ENCODE measurements around the gene PDE10A. TPM values are rescaled to one million over a fixed set of nuclear protein-coding genes. Genes with fewer than 3 reads are reported as not detected.

The PDE10A gene
- total RNA-seq, 1 experiment from 2014 or later = 0.31 TPM

DNA sequence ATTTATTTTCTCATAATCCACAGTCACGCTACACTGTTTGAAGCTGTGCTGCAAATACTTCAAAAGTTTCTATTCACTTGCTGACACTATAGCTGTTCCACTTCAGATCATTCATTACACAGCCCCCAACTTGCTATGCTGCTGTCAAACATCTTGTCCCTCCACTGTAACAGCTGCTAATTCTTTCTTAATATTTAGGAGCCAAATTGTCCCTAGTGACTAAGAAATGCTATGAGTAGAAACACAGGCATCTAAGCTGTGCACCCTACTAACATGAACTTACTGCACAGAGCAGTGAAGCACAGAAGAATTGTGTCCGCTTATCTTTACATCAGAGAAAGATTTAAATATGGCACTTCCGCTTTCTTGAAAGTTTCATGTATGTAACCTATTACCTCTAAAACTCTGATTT lies 91.3 kb downstream of the PDE10A start:
- Histone ChIP-seq H3K79me2 (ENCODE audit: insufficient read depth, low read length) (no peaks in the 10 kb centered on the region), H3K14ac (ENCODE audit: insufficient read depth, low read length) (no peak overlapping the region), H3K18ac (ENCODE audit: insufficient read length, low read depth, low read length) (no peak overlapping the region), H4K5ac (ENCODE audit: insufficient read length, low read depth, low read length) (no peak overlapping the region), H2BK5ac (ENCODE audit: insufficient read length, low read length) (no peak overlapping the region), H3K56ac (ENCODE audit: insufficient read length, low read depth, low read length) (no peak overlapping the region), H4K20me1 (ENCODE audit: control insufficient read depth, insufficient read depth, insufficient read length) (no peaks in the 10 kb centered on the region), H3K23ac (ENCODE audit: insufficient read length, low read depth, low read length) (no peak overlapping the region), H3K27ac (ENCODE audit: insufficient read length, low read depth, low read length) (no peak overlapping the region), H4K8ac (replicated peaks; ENCODE audit: insufficient read length, low read depth, low read length) (no peak overlapping the region), H3K27me3 (ENCODE audit: insufficient read depth, low read length) (no peaks in the 10 kb centered on the region), H3K23me2 (ENCODE audit: insufficient read length, low read depth, low read length, poor library complexity, severe bottlenecking) (no peaks in the 10 kb centered on the region), H3K9me3 (ENCODE audit: control insufficient read depth, low read depth, low read length) (no peaks in the 10 kb centered on the region), H2BK15ac (ENCODE audit: low read depth, low read length) (no peak overlapping the region), H2AFZ (ENCODE audit: low read length) (no peak overlapping the region), H2BK20ac (ENCODE audit: low read depth, low read length, poor library complexity, severe bottlenecking) (no peak overlapping the region), H2BK120ac (ENCODE audit: low read depth, low read length, poor library complexity, severe bottlenecking) (no peak overlapping the region), H3T11ph (ENCODE audit: low read length) (no peak overlapping the region), H2AK5ac (ENCODE audit: insufficient read length, low read length) (no peak overlapping the region), H3K9ac (ENCODE audit: extremely low read depth, insufficient read length, low read length) (no peak overlapping the region), H3K4me1 (ENCODE audit: insufficient read depth, low read length) (0 out of 2 replicates have a peak, but pooled peaks cover 1% of the 10 kb centered on the region), H4K91ac (ENCODE audit: insufficient read length, low read depth, low read length) (no peak overlapping the region), H3K4ac (ENCODE audit: low read depth, low read length) (no peak overlapping the region), H3K79me1 (ENCODE audit: insufficient read depth, low read depth, low read length, poor library complexity, severe bottlenecking) (no peaks in the 10 kb centered on the region), H2BK12ac (ENCODE audit: insufficient read length, low read depth, low read length) (no peak overlapping the region), H3K4me2 (ENCODE audit: insufficient read depth, insufficient read length, low read length) (no peak overlapping the region)
- no CpG with 5 or more reads among the region's 3 CpGs for WGBS (ENCODE audit: extremely low coverage, insufficient read length, low lambda C conversion rate)
- TF ChIP-seq, protein P1, sequence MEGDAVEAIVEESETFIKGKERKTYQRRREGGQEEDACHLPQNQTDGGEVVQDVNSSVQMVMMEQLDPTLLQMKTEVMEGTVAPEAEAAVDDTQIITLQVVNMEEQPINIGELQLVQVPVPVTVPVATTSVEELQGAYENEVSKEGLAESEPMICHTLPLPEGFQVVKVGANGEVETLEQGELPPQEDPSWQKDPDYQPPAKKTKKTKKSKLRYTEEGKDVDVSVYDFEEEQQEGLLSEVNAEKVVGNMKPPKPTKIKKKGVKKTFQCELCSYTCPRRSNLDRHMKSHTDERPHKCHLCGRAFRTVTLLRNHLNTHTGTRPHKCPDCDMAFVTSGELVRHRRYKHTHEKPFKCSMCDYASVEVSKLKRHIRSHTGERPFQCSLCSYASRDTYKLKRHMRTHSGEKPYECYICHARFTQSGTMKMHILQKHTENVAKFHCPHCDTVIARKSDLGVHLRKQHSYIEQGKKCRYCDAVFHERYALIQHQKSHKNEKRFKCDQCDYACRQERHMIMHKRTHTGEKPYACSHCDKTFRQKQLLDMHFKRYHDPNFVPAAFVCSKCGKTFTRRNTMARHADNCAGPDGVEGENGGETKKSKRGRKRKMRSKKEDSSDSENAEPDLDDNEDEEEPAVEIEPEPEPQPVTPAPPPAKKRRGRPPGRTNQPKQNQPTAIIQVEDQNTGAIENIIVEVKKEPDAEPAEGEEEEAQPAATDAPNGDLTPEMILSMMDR (conservative IDR thresholded peaks at IDR 0.05) = no peak
- no peak for DNase-seq
- Mint-ChIP-seq H3K27ac (no peak overlapping the region), H3K27me3 (ENCODE audit: low read depth) (no peaks in the 10 kb centered on the region), H3K4me1 (no peaks in the 10 kb centered on the region), H3K36me3 (ENCODE audit: insufficient read depth in 1 of 3, low read depth in 3 of 3) (no peaks in the 10 kb centered on the region), H3K9me3 (0 out of 5 replicates have a peak, but pooled peaks cover 0 to 3% of the 10 kb centered on the region in 2 experiments), H3K4me3 (no peak overlapping the region)

Data from H9 (cell line).